ENCODE measurements around the gene SLC30A3. TPM values are rescaled to one million over a fixed set of nuclear protein-coding genes. Genes with fewer than 3 reads are reported as not detected.
"Not testable (repeated sequence)": the region's sequence is repeated elsewhere in the genome, so short reads cannot be mapped to it uniquely, and the experiment has no call there.

Gene SLC30A3
- total RNA-seq, 1 donor from 2014 or later: 0.16 TPM

DNA sequence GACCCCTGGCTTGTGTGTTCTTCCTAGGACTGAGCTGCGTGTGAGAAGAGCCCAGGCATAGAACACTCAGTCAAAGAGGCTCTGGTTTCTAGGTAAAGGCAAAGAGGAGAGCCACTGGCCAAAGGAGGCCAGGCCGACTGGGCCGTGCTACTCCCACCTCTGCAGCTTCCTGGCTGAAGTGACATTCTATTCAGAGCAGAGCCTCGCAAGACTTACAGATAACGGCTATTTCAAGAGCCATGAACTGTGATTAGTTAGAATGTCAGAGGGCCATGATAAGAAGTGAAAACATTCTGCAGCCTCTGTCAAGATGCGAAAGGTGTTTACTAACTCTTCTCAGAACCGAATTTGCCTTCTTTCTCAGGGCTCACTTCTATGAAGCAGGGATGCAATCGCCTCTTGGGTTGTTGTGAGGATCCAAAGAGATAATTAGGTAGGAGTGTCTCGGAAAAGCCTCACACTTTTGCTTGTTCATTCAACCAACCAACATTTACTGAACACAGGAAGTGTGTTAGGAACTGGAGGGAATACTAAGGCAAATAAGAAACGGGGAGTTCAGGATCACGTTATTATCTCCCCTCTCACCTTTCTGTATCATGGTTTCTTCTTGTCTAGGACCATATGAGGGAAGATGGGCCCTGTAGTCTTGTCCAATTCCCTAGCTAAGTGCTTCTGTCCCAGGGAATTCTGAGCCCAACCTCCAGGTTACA is 8.9 kb upstream of the SLC30A3 start:
- Histone ChIP-seq H2AFZ (ENCODE audit: low read depth, low read length) (no peak overlapping the region), H3K27me3 (ENCODE audit: insufficient read depth, low read length) (peaks cover 34% of the 10 kb centered on the region), H3K79me2 (ENCODE audit: insufficient read depth, low read length) (no peaks in the 10 kb centered on the region), H3K9me3 (ENCODE audit: insufficient read depth, low read depth, low read length) (no peaks in the 10 kb centered on the region), H3K36me3 (ENCODE audit: insufficient read depth, low read length) (no peaks in the 10 kb centered on the region), H3K4me2 (ENCODE audit: low read length) (no peak overlapping the region), H4K20me1 (ENCODE audit: insufficient read depth, low read length) (no peaks in the 10 kb centered on the region), H3K27ac (ENCODE audit: low read depth, low read length) (no peak overlapping the region), H3K4me1 (ENCODE audit: insufficient read depth, low read length) (no peaks in the 10 kb centered on the region), H3K4me3 (ENCODE audit: insufficient read depth, low read depth, low read length) (no peak overlapping the region), H3K9ac (ENCODE audit: low read length) (no peak overlapping the region)
- H3K9me3 Mint-ChIP-seq (ENCODE audit: unreplicated experiment): no peaks in the 10 kb centered on the region
- no peaks in the 10 kb centered on the region for H3K36me3 Mint-ChIP-seq (ENCODE audit: low read depth, unreplicated experiment)
- no peak for DNase-seq (ENCODE audit: low read depth)
- TF ChIP-seq, protein P1, sequence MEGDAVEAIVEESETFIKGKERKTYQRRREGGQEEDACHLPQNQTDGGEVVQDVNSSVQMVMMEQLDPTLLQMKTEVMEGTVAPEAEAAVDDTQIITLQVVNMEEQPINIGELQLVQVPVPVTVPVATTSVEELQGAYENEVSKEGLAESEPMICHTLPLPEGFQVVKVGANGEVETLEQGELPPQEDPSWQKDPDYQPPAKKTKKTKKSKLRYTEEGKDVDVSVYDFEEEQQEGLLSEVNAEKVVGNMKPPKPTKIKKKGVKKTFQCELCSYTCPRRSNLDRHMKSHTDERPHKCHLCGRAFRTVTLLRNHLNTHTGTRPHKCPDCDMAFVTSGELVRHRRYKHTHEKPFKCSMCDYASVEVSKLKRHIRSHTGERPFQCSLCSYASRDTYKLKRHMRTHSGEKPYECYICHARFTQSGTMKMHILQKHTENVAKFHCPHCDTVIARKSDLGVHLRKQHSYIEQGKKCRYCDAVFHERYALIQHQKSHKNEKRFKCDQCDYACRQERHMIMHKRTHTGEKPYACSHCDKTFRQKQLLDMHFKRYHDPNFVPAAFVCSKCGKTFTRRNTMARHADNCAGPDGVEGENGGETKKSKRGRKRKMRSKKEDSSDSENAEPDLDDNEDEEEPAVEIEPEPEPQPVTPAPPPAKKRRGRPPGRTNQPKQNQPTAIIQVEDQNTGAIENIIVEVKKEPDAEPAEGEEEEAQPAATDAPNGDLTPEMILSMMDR (IDR thresholded peaks at IDR 0.05; ENCODE audit: insufficient read depth, low read depth, low read length): no peak
- TF ChIP-seq EZH2 (IDR thresholded peaks at IDR 0.05; ENCODE audit: insufficient read depth, low read length): no peak
- no peak for FAIRE-seq
- H3K4me1 Mint-ChIP-seq (ENCODE audit: low read depth, unreplicated experiment): peaks cover 13% of the 10 kb centered on the region
- H3K27me3 Mint-ChIP-seq (ENCODE audit: low read depth, unreplicated experiment): peaks cover 35% of the 10 kb centered on the region
- H3K4me3 Mint-ChIP-seq (ENCODE audit: unreplicated experiment): no peak overlapping the region
- H3K27ac Mint-ChIP-seq (ENCODE audit: unreplicated experiment): no peak overlapping the region

DNA sequence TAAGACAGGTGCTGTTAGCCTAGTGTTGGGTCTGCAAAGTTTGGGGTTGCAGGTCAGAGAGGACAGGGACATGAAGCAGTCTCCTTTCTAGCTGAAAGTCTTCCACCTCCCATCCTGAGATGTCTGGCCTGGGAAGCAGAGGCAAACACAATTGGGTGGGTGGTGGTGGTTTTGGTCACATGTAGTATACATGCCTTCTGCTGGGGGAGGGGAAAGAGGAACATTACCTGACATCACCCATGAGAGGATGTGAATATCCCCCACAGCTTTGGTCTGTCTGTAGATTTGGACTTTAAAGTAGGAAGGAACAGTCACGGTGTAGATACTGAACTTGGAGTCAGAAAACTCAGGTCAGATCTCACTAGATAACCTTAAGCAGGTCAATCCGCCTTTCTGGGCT is 7.8 kb upstream of the SLC30A3 start:
- Mint-ChIP-seq H3K27ac (ENCODE audit: unreplicated experiment) (no peak overlapping the region), H3K4me1 (ENCODE audit: low read depth, unreplicated experiment) (peaks cover 13% of the 10 kb centered on the region), H3K4me3 (ENCODE audit: unreplicated experiment) (no peak overlapping the region), H3K36me3 (ENCODE audit: low read depth, unreplicated experiment) (no peaks in the 10 kb centered on the region), H3K27me3 (ENCODE audit: low read depth, unreplicated experiment) (peaks cover 27% of the 10 kb centered on the region), H3K9me3 (ENCODE audit: unreplicated experiment) (no peaks in the 10 kb centered on the region)
- TF ChIP-seq, protein P1 (IDR thresholded peaks at IDR 0.05; ENCODE audit: insufficient read depth, low read depth, low read length): no peak
- TF ChIP-seq EZH2 (IDR thresholded peaks at IDR 0.05; ENCODE audit: insufficient read depth, low read length): no peak
- H4K20me1 ChIP-seq (ENCODE audit: insufficient read depth, low read length): peaks cover 1% of the 10 kb centered on the region
- H3K4me2 ChIP-seq (ENCODE audit: low read length): no peak overlapping the region
- DNase-seq (ENCODE audit: low read depth) (no peak), FAIRE-seq (no peak)
- no peak overlapping the region for H3K27ac ChIP-seq (ENCODE audit: low read depth, low read length)
- no peak overlapping the region for H3K4me3 ChIP-seq (ENCODE audit: insufficient read depth, low read depth, low read length)
- H3K4me1 ChIP-seq (ENCODE audit: insufficient read depth, low read length): no peaks in the 10 kb centered on the region
- no peaks in the 10 kb centered on the region for H3K79me2 ChIP-seq (ENCODE audit: insufficient read depth, low read length)
- no peaks in the 10 kb centered on the region for H3K36me3 ChIP-seq (ENCODE audit: insufficient read depth, low read length)
- H3K9me3 ChIP-seq (ENCODE audit: insufficient read depth, low read depth, low read length): no peaks in the 10 kb centered on the region
- peaks cover 39% of the 10 kb centered on the region for H3K27me3 ChIP-seq (ENCODE audit: insufficient read depth, low read length)
- H3K9ac ChIP-seq (ENCODE audit: low read length): no peak overlapping the region
- H2AFZ ChIP-seq (ENCODE audit: low read depth, low read length): no peak overlapping the region

- H3K9me3 ChIP-seq (ENCODE audit: insufficient read depth, low read depth, low read length): peaks cover 2% of the 10 kb centered on the region
- FAIRE-seq: no peak
- H3K27ac Mint-ChIP-seq (ENCODE audit: unreplicated experiment): no peak overlapping the region
Observed at GRCh38 chr2:27270131-27270530, 7.3 kb upstream of the SLC30A3 start.

GRCh38 chr2:27268296-27268695 is 5.4 kb upstream of the SLC30A3 start:
- not testable (repeated sequence) for H3K27ac ChIP-seq (ENCODE audit: low read depth, low read length); H2AFZ ChIP-seq (ENCODE audit: low read depth, low read length); FAIRE-seq; H3K36me3 Mint-ChIP-seq (ENCODE audit: low read depth, unreplicated experiment); H3K4me3 Mint-ChIP-seq (ENCODE audit: unreplicated experiment); H3K9me3 ChIP-seq (ENCODE audit: insufficient read depth, low read depth, low read length); H3K27ac Mint-ChIP-seq (ENCODE audit: unreplicated experiment); H3K4me2 ChIP-seq (ENCODE audit: low read length); H3K36me3 ChIP-seq (ENCODE audit: insufficient read depth, low read length); H3K79me2 ChIP-seq (ENCODE audit: insufficient read depth, low read length); DNase-seq (ENCODE audit: low read depth); H3K4me1 ChIP-seq (ENCODE audit: insufficient read depth, low read length); H3K9ac ChIP-seq (ENCODE audit: low read length); H3K9me3 Mint-ChIP-seq (ENCODE audit: unreplicated experiment); H3K4me3 ChIP-seq (ENCODE audit: insufficient read depth, low read depth, low read length)
- peaks cover 14% of the 10 kb centered on the region for H4K20me1 ChIP-seq (ENCODE audit: insufficient read depth, low read length)
- peaks cover 62% of the 10 kb centered on the region for H3K27me3 ChIP-seq (ENCODE audit: insufficient read depth, low read length)
- H3K4me1 Mint-ChIP-seq (ENCODE audit: low read depth, unreplicated experiment): peaks cover 15% of the 10 kb centered on the region
- H3K27me3 Mint-ChIP-seq (ENCODE audit: low read depth, unreplicated experiment): peaks cover 28% of the 10 kb centered on the region

More at GRCh38 chr2:27270131-27270530, 7.3 kb upstream of the SLC30A3 start:
- no peak for DNase-seq (ENCODE audit: low read depth)
- Histone ChIP-seq H3K79me2 (ENCODE audit: insufficient read depth, low read length) (no peaks in the 10 kb centered on the region), H3K4me1 (ENCODE audit: insufficient read depth, low read length) (peaks cover 2% of the 10 kb centered on the region), H3K36me3 (ENCODE audit: insufficient read depth, low read length) (no peaks in the 10 kb centered on the region), H2AFZ (ENCODE audit: low read depth, low read length) (no peak overlapping the region), H3K4me3 (ENCODE audit: insufficient read depth, low read depth, low read length) (no peak overlapping the region), H3K9ac (ENCODE audit: low read length) (no peak overlapping the region), H3K27me3 (ENCODE audit: insufficient read depth, low read length) (peaks cover 44% of the 10 kb centered on the region), H3K27ac (ENCODE audit: low read depth, low read length) (no peak overlapping the region), H4K20me1 (ENCODE audit: insufficient read depth, low read length) (peaks cover 6% of the 10 kb centered on the region), H3K4me2 (ENCODE audit: low read length) (no peak overlapping the region)
- Mint-ChIP-seq H3K36me3 (ENCODE audit: low read depth, unreplicated experiment) (no peaks in the 10 kb centered on the region), H3K27me3 (ENCODE audit: low read depth, unreplicated experiment) (peaks cover 27% of the 10 kb centered on the region), H3K9me3 (ENCODE audit: unreplicated experiment) (no peaks in the 10 kb centered on the region), H3K4me1 (ENCODE audit: low read depth, unreplicated experiment) (peaks cover 13% of the 10 kb centered on the region), H3K4me3 (ENCODE audit: unreplicated experiment) (no peak overlapping the region)
- TF ChIP-seq, protein P1 (IDR thresholded peaks at IDR 0.05; ENCODE audit: insufficient read depth, low read depth, low read length): no peak
- no peak for TF ChIP-seq EZH2 (IDR thresholded peaks at IDR 0.05; ENCODE audit: insufficient read depth, low read length)
